HFF-Myc (cell line): Measurements from ENCODE around the gene COPS7A.

Experiments used
- DNase-seq: peaks from one replicate; pipeline ENCODE4 v3.0.0-alpha.2; 2011; ENCODE audit warnings: low read depth; ENCODE audit errors: extremely low read depth
- H3K4me3 ChIP-seq: replicated peaks from 2 replicates; pipeline ENCODE4 v1.5.1; 2011; ENCODE audit warnings: low read depth, mild to moderate bottlenecking, control low read depth, low read length
- CTCF ChIP-seq: IDR thresholded peaks from 2 replicates; pipeline ENCODE4 v1.5.1; 2012; ENCODE audit warnings: mild to moderate bottlenecking, low read depth, low read length, control low read depth; ENCODE audit errors: missing control alignments

COPS7A gene

GRCh38 chr12:6745741-6746525 is 22.1 kb downstream of the COPS7A start:
- TF ChIP-seq CTCF, result no peak
- no peak overlapping the region for H3K4me3 ChIP-seq
- no peak for DNase-seq

GRCh38 chr12:6747216-6747615 is 23.4 kb downstream of the COPS7A start:
- no peak overlapping the region for H3K4me3 ChIP-seq
- no peak for TF ChIP-seq CTCF

DNA sequence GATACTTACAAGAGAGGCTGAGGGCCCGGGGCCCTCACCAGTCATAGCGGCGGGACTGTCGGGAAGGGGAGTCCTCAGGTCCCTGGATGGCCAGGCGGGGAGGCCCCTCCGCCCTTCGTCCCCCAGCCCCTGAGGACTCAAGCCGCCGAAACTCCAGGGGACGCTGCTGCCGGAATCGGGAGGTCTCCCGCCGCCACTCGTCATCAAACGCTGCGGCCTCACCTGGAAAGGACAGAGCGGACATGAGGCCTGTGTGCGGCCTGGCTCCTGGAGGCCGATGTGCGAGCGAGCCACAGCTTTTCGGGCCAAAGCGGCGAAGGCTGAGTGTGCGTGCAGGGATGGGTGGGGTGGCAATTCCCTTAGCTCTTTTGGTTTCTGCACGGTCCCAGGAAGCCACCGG is 24.9 kb downstream of the COPS7A start:
- no peak for TF ChIP-seq CTCF
- no peak for DNase-seq
- H3K4me3 ChIP-seq, result no peak overlapping the region

More at GRCh38 chr12:6747216-6747615, 23.4 kb downstream of the COPS7A start:
- no peak for DNase-seq

GRCh38 chr12:6750506-6750905 is 26.7 kb downstream of the COPS7A start:
- no peak for DNase-seq
- no peak overlapping the region for H3K4me3 ChIP-seq
- no peak for TF ChIP-seq CTCF

GRCh38 chr12:6751767-6752166 is 27.9 kb downstream of the COPS7A start:
- no peak for TF ChIP-seq CTCF
- peak overlapping the region; percentile 91 for H3K4me3 ChIP-seq
- DNase-seq, result no peak

- peak; percentile 48 for TF ChIP-seq CTCF
- H3K4me3 ChIP-seq, result peak overlapping the region; percentile 91
- DNase-seq, result no peak
Measured at GRCh38 chr12:6752167-6752920, 28.5 kb downstream of the COPS7A start.
